GM23338 (cell line): ENCODE measurements around the gene HSH2D. TPM values are rescaled to one million over a fixed set of nuclear protein-coding genes. Genes with fewer than 3 reads are reported as not detected.

Experiments
- ATAC-seq: fragments of 200-7000 bp; cut with Tn5 transposase; 3 replicates; pipeline ENCODE4 v1.9.1; 2020
- DNase-seq: peaks from one replicate; pipeline ENCODE4 v3.0.0-alpha.2; 2015; ENCODE audit warnings: low spot score
- H2AFZ ChIP-seq: fragments of 200-600 bp; sonication (generic); 2 replicates; pipeline ENCODE4 v1.8.0; 2016; ENCODE audit warnings: antibody characterized with exemption, mild to moderate bottlenecking, moderate library complexity
- H3F3A ChIP-seq: fragments of 200-600 bp; sonication (generic); replicated peaks from 2 replicates; pipeline ENCODE4 v1.8.0; 2017; ENCODE audit warnings: antibody characterized with exemption, mixed run types, low read depth
- H3K27ac ChIP-seq: fragments of 200-600 bp; sonication (generic); 2 replicates; pipeline ENCODE4 v1.6.1; 2016; ENCODE audit warnings: low read depth
- H3K27me3 ChIP-seq: fragments of 200-600 bp; sonication (generic); 2 replicates; pipeline ENCODE4 v1.8.0; 2016; ENCODE audit warnings: mild to moderate bottlenecking, mixed run types, moderate library complexity; ENCODE audit not compliant: insufficient read depth
- H3K36me3 ChIP-seq: fragments of 200-600 bp; sonication (generic); 2 replicates; pipeline ENCODE4 v1.8.0; 2016; ENCODE audit warnings: mild to moderate bottlenecking; ENCODE audit not compliant: insufficient read depth
- H3K4me1 ChIP-seq: fragments of 200-600 bp; sonication (generic); 2 replicates; pipeline ENCODE4 v1.8.0; 2016; ENCODE audit warnings: mild to moderate bottlenecking, moderate library complexity; ENCODE audit not compliant: insufficient read depth
- H3K4me2 ChIP-seq: fragments of 200-600 bp; sonication (generic); 2 replicates; pipeline ENCODE4 v1.7.1; 2017; ENCODE audit warnings: mixed run types
- H3K4me3 ChIP-seq: fragments of 200-600 bp; sonication (generic); 2 replicates; pipeline ENCODE4 v1.6.1; 2016; ENCODE audit warnings: mixed run types
- H3K79me2 ChIP-seq: fragments of 200-600 bp; sonication (generic); replicated peaks from 2 replicates; pipeline ENCODE4 v1.8.0; 2017; ENCODE audit warnings: mild to moderate bottlenecking; ENCODE audit not compliant: insufficient read depth
- H3K9me2 ChIP-seq: fragments of 200-600 bp; sonication (generic); 2 replicates; pipeline ENCODE4 v1.8.0; 2017; ENCODE audit not compliant: insufficient read depth
- H4K20me1 ChIP-seq: fragments of 200-600 bp; sonication (generic); replicated peaks from 2 replicates; pipeline ENCODE4 v1.8.0; 2017; ENCODE audit warnings: mild to moderate bottlenecking; ENCODE audit not compliant: insufficient read depth
- H3K27ac Mint-ChIP-seq: 2 replicates; pipeline ENCODE4 v1.8.0; 2020; ENCODE audit warnings: inconsistent platforms, mild to moderate bottlenecking, moderate library complexity, mixed read lengths
- H3K27me3 Mint-ChIP-seq: 3 replicates; pipeline ENCODE4 v1.8.0; 2022; ENCODE audit warnings: low read depth, mild to moderate bottlenecking, moderate library complexity, mixed read lengths, inconsistent platforms; ENCODE audit not compliant: insufficient read depth, poor library complexity
- H3K36me3 Mint-ChIP-seq: 3 replicates; pipeline ENCODE4 v1.8.0; 2021; ENCODE audit warnings: low read depth, mild to moderate bottlenecking, inconsistent platforms, moderate library complexity, mixed read lengths
- H3K4me1 Mint-ChIP-seq: 3 replicates; pipeline ENCODE4 v1.8.0; 2020; ENCODE audit warnings: mild to moderate bottlenecking, inconsistent platforms, mixed read lengths
- H3K4me3 Mint-ChIP-seq: 3 replicates; pipeline ENCODE4 v1.8.0; 2021; ENCODE audit warnings: moderate library complexity, mild to moderate bottlenecking, inconsistent platforms, mixed read lengths
- H3K9me3 Mint-ChIP-seq: 3 replicates; pipeline ENCODE4 v1.8.0; 2020; ENCODE audit warnings: moderate library complexity, mild to moderate bottlenecking, inconsistent platforms, mixed read lengths
- CREB1 ChIP-seq: fragments of 250-450 bp; sonication (Bioruptor Pico); IDR thresholded peaks from 2 replicates; pipeline ENCODE4 v1.5.0; 2020; ENCODE audit warnings: low read depth, mild to moderate bottlenecking, moderate library complexity
- CTCF ChIP-seq, 2 experiments: fragments of 200-600 bp in 1 of 2; sonication (generic) in 1 of 2; conservative IDR thresholded peaks; 2 replicates each; pipeline versions ENCODE4 v1.5.1 to v1.6.1; 2016 to 2017; ENCODE audit warnings: antibody characterized with exemption in 2 of 2, low read depth in 2 of 2, mild to moderate bottlenecking in 2 of 2, moderate library complexity in 1 of 2
- ETS1 ChIP-seq: IDR thresholded peaks from 2 replicates; pipeline ENCODE4 v1.6.1; 2016; ENCODE audit warnings: antibody characterized with exemption
- EZH2 ChIP-seq: fragments of 200-600 bp; sonication (generic); IDR thresholded peaks from one replicate; pipeline ENCODE4 v1.8.0; 2017; ENCODE audit warnings: antibody characterized with exemption, mild to moderate bottlenecking, low read depth; ENCODE audit not compliant: unreplicated experiment
- EZH2phosphoT487 ChIP-seq: fragments of 200-600 bp; sonication (generic); IDR thresholded peaks from one replicate; pipeline ENCODE4 v1.8.1; 2018; ENCODE audit warnings: antibody characterized with exemption; ENCODE audit not compliant: unreplicated experiment
- NANOG ChIP-seq: IDR thresholded peaks from 2 replicates; pipeline ENCODE4 v1.6.1; 2016; ENCODE audit warnings: antibody characterized with exemption, borderline replicate concordance
- REST ChIP-seq: IDR thresholded peaks from one replicate; pipeline ENCODE4 v1.6.1; 2018; ENCODE audit warnings: antibody characterized with exemption; ENCODE audit not compliant: unreplicated experiment
- STAT1 ChIP-seq: IDR thresholded peaks from one replicate; pipeline ENCODE4 v1.6.1; 2016; ENCODE audit warnings: antibody characterized with exemption; ENCODE audit not compliant: unreplicated experiment
- ZNF114 ChIP-seq: fragments of 250-450 bp; sonication (Bioruptor Pico); IDR thresholded peaks from 2 replicates; pipeline ENCODE4 v1.5.0; 2020; ENCODE audit warnings: mild to moderate bottlenecking, moderate library complexity
- ZNF331 ChIP-seq: fragments of 250-450 bp; sonication (Bioruptor Pico); IDR thresholded peaks from 2 replicates; pipeline ENCODE4 v1.5.0; 2020; ENCODE audit warnings: low read depth, mild to moderate bottlenecking, moderate library complexity
- ZNF462 ChIP-seq: fragments of 250-450 bp; sonication (Bioruptor Pico); IDR thresholded peaks from 2 replicates; pipeline ENCODE4 v1.5.0; 2020; ENCODE audit warnings: mild to moderate bottlenecking, moderate library complexity
- polyA plus RNA-seq: library from polyadenylated mRNA; unstranded; fragments of >200 nt; fragmentation: Nextera tagmentation; extraction: Ambion mirVana; gene quantifications from 2 replicates; pipeline ENCODE4 v1.2.1, GENCODE V29; 2016
- total RNA-seq: library from RNA; depleted of rRNA; stranded (reverse); fragments of >200 nt; shearing (Covaris generic); gene quantifications from 2 replicates; pipeline ENCODE4 v1.2.3, GENCODE V29; 2014

HSH2D gene
- total and polyA plus RNA-seq, 2 experiments from 2014 or later = 0.81 to 1.4 TPM

GRCh38 chr19:16185768-16186123 lies 42.3 kb downstream of the HSH2D start (continued):
- TF ChIP-seq CTCF (conservative IDR thresholded peaks at IDR 0.05; ENCODE audit: low read depth in 2 of 2) (peak; percentile 46 to 57), ETS1 (no peak), ZNF114 (CRISPR knock-in tag) (no peak), ZNF331 (no peak), EZH2 (no peak)

- H4K20me1 ChIP-seq = peaks cover 4% of the 10 kb centered on the region; the same call in 1 of the 2 replicates
- H3K27me3 ChIP-seq = no peaks in the 10 kb centered on the region
- no peaks in the 10 kb centered on the region for H3F3A ChIP-seq
- no peak overlapping the region for H3K4me2 ChIP-seq
- Mint-ChIP-seq H3K27me3 (peaks cover 12% of the 10 kb centered on the region), H3K36me3 (peaks cover 47% of the 10 kb centered on the region), H3K27ac (no peak overlapping the region), H3K4me3 (no peak overlapping the region), H3K9me3 (no peaks in the 10 kb centered on the region), H3K4me1 (peaks cover 5% of the 10 kb centered on the region)
- ATAC-seq (no peak), DNase-seq (no peak)
- H3K9me2 ChIP-seq = no peaks in the 10 kb centered on the region
- no peaks in the 10 kb centered on the region; the same call in 1 of the 2 replicates for H3K36me3 ChIP-seq
- no peak overlapping the region for H2AFZ ChIP-seq
- no peak overlapping the region for H3K27ac ChIP-seq
- H3K4me3 ChIP-seq = no peak overlapping the region
- H3K79me2 ChIP-seq = peaks cover 15% of the 10 kb centered on the region
- H3K4me1 ChIP-seq = no peaks in the 10 kb centered on the region
- no peak for TF ChIP-seq REST
- TF ChIP-seq NANOG = no peak
- TF ChIP-seq ZNF331 = no peak
- TF ChIP-seq ETS1 = no peak
- no peak for TF ChIP-seq STAT1
- no peak for TF ChIP-seq ZNF462 (CRISPR knock-in tag)
- TF ChIP-seq CREB1 (CRISPR knock-in tag) = no peak
- TF ChIP-seq EZH2phosphoT487 = no peak
- no peak for TF ChIP-seq ZNF114 (CRISPR knock-in tag)
These were observed 45.0 kb downstream of the HSH2D start for GRCh38 chr19:16188521-16188920.
